ENCODE data around the gene RPL12. TPM values are rescaled to one million over a fixed set of nuclear protein-coding genes. Genes with fewer than 3 reads are reported as not detected.

RPL12 gene
- total and polyA plus RNA-seq, 9 of the 15 experiments (the other 6 are each of a cell fraction or from before 2014, with no cell fraction given) = 1,614 to 4,558 (median 2,531) TPM

DNA sequence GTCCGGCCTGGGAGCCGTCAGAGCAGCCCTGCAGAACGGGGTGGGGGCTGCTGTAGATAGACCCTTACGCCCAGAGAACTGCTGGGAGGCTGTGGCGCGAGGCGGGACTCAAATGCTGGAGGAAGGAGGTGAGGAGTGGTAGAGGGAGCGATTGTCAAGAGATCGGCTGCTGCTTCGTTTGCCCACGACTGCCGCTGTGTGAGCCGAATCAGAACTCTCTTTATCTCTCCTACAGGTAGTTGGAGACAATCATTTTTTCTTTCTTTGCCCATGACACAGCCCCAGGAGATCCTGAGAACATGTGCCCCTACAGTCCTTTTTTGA is 26.6 kb downstream of the RPL12 start (continued):
- TF ChIP-seq ZBTB34 (CRISPR knock-in tag; IDR thresholded peaks at IDR 0.05) (no peak), ZNF347 (CRISPR knock-in tag; IDR thresholded peaks at IDR 0.05; ENCODE audit: low read depth) (no peak), SFPQ (IDR thresholded peaks at IDR 0.05; ENCODE audit: low read depth, low read length) (no peak), ARID2 (IDR thresholded peaks at IDR 0.05) (no peak), SAP30 (IDR thresholded peaks at IDR 0.05; ENCODE audit: borderline replicate concordance, insufficient read depth, low read depth, low read length, poor library complexity, severe bottlenecking) (peak; percentile 7), SMARCE1 (IDR thresholded peaks at IDR 0.05) (no peak), HOMEZ (CRISPR knock-in tag; IDR thresholded peaks at IDR 0.05) (no peak), POU5F1 (IDR thresholded peaks at IDR 0.05; ENCODE audit: borderline replicate concordance, low read depth, low read length, partially characterized antibody) (no peak), SMAD4 (CRISPR knock-in tag; conservative IDR thresholded peaks at IDR 0.05) (no peak)
- TF ChIP-seq, protein P1, sequence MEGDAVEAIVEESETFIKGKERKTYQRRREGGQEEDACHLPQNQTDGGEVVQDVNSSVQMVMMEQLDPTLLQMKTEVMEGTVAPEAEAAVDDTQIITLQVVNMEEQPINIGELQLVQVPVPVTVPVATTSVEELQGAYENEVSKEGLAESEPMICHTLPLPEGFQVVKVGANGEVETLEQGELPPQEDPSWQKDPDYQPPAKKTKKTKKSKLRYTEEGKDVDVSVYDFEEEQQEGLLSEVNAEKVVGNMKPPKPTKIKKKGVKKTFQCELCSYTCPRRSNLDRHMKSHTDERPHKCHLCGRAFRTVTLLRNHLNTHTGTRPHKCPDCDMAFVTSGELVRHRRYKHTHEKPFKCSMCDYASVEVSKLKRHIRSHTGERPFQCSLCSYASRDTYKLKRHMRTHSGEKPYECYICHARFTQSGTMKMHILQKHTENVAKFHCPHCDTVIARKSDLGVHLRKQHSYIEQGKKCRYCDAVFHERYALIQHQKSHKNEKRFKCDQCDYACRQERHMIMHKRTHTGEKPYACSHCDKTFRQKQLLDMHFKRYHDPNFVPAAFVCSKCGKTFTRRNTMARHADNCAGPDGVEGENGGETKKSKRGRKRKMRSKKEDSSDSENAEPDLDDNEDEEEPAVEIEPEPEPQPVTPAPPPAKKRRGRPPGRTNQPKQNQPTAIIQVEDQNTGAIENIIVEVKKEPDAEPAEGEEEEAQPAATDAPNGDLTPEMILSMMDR (IDR thresholded peaks at IDR 0.05 in 2 of 3, conservative IDR thresholded peaks at IDR 0.05 in 1 of 3; ENCODE audit: insufficient read depth in 2 of 3, low read depth in 1 of 3, low read length in 3 of 3) = peak in 1 of 3 experiments; percentile 12; a peak in 2 of 6 replicates

All from K562 (cell line).